ENCODE data around the gene ARHGEF10L.
"Not testable (repeated sequence)": the region's sequence is repeated elsewhere in the genome, so short reads cannot be mapped to it uniquely, and the experiment has no call there.

ARHGEF10L gene

DNA sequence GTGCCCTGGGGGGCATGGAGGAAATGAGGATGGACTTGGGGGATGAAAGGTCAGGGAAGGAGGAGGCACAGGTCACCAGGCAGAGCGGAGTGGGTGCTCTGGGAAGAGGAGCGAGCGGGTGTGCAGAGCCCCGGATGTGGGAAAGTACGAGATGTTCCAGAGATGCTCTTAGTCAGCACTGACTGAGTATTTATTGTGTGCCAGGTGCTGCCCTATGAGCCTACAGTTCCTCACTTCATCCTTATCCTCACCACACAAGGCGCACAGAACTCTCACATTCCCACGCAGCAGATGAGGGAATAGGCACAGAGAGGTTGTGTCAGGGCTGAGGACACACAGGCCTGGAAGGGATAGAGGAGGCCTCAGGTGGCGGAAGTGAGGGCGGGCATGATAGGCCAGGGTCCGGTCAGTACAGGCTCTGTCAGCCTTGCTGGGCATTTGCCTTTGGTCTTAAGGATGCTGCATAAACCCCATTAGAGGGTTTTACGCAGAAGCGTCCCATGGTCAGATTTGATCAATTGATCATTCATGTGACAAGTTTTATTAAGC, 77.3 kb downstream of the ARHGEF10L start:
- no peak for DNase-seq

DNA sequence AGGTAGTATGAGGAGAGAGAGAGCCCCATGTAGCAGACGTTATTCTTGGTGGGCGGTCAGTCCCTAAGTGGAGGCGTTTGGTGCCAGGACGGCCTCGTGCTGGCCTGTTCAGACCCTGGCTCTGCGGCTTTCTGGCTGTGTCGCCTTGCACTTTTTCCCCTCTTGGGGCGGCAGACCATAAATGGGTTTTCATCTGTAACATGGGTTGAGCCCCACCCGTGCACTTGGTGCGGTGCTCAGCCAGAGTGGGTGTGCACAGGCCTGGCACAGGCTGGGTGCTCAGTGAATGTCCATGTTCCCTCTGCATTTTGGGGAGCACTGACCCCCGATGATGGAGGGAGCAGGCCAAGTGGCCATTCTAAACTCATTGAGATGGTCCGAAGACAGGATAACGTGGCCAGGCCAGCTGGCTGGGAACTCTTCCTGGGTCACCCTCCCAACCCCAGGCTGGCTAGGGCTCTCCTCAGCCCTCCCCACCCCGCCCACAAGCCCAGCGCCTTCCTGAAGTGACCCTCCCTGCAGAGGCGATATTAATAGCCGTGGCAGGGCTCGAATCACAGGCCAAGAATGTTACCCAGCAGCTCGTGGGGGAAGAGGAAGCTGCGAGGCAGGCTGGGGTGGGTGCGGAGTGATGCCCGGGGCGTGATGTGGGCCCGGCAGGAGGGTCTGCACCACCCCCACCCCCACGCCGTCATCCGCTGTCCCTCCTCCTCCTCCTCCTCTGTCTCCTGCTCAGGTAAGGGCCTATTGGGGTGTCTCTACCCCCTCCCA, 78.5 kb downstream of the ARHGEF10L start:
- DNase-seq, result peak; percentile 73 to 84

DNA sequence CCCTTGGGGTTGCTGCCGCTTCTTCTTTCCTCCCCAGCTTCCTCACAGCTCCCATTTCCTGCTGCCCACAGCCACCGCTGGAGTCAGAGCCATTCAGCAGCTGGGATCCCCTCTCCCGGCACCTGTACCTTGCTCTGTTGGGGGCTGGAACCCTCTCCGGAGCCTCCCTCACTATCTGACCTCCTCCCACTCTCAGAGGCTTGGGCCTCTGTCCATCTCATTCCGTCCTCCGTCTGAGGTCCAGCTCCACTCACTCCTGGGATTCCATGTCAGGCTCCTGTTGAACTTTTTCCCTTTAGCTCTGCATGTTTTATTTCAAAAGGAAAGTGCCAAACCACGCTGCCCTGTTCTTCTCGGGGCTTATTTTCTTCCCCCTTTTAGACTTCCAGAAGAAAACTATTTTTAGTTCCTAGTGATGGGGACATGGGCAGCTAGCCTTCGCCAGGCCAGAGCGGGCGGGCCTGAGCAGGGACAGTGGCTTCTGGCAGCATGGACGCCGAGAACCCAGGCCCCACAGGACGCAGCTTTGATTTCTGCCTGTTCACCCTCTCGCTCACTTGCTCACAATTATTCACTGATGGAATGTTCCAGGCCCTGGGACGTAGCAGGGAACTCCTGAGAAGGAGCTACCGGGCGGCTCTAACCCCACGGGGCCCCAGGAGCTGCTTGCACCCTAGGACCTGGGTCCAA, 79.2 kb downstream of the ARHGEF10L start:
- DNase-seq, result no peak

DNA sequence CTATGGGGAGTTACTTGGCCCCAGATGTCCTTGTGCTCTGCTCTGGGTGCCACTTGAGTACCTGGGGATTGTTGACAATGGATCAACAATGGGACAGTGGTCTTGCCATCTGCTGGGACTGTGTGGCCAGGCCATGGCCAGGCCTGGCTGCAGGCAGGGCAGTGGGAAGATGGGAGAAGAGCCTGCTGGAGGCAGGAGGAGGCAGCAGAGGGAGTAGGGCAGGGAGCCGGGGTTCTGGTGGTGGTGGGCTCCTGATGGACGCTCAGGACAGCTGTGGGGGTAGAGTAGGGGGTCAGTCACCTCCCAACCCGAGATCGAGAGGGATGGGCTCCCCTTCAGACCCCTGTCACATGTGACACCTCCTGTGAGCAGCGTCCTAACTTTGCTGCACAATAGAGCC, 81.0 kb downstream of the ARHGEF10L start:
- DNase-seq, result no peak

DNA sequence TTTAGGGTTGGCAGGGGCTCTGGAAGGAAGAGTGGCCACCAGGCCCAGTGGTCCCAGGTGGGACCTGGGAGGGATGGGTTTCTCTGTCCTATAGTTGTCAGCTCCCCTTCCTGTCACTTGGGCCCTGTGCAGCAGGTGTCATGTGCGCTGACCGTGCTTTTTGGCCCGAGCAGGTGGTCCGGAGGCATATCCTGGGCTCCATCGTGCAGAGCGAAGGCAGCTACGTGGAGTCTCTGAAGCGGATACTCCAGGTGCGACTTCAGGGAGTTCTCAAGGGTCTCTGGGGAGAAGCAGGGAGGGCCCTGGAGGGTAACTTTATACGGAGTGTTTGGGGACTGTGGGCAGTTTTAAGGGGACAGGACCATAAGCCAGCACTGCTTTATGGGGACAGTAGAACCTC, 82.2 kb downstream of the ARHGEF10L start:
- DNase-seq, result no peak

DNA sequence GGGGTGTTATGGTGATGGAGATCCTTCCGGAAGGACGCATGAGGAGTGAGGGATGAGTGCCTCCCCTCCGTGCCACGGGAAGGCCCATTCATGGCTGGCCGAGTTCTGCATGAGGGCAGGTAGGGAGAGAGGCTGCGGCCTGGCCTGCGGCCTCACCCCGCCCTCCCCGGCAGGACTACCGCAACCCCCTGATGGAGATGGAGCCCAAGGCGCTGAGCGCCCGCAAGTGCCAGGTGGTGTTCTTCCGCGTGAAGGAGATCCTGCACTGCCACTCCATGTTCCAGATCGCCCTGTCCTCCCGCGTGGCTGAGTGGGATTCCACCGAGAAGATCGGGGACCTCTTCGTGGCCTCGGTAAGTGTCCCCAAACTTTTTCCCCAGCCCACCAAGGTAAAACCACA, 83.3 kb downstream of the ARHGEF10L start:
- DNase-seq, result no peak

DNA sequence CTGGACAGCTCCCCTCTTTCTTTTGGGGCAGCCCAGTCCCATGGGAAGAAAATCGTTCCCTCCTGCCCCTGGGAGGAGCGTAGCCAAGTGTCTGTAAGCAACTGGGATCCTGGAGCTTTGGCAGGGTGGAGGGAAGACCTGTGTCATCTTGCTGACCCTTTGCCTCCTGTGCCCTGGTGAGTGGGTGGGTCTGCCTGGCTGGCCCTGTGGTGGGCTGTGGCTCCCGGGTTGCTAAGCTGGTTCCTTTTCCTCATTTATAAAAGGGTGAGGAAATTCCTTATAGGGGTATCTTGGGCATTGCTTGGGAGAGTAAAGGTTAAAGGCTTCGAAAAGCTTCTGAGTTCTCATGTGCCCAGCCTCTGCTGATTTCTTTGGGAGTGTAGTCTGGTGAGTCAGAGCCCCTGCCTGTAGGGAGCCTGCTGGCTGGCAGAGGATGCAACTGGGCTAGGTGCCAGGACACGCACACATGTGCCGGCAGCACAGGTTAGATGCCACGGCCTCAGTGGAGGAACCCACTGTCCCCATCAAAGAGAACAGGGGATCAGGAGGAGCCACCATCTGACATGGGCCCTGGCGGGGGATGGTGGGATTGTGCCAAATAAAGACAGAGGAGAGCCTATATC, 85.2 kb downstream of the ARHGEF10L start:
- DNase-seq, result peak; percentile 79 to 80

DNA sequence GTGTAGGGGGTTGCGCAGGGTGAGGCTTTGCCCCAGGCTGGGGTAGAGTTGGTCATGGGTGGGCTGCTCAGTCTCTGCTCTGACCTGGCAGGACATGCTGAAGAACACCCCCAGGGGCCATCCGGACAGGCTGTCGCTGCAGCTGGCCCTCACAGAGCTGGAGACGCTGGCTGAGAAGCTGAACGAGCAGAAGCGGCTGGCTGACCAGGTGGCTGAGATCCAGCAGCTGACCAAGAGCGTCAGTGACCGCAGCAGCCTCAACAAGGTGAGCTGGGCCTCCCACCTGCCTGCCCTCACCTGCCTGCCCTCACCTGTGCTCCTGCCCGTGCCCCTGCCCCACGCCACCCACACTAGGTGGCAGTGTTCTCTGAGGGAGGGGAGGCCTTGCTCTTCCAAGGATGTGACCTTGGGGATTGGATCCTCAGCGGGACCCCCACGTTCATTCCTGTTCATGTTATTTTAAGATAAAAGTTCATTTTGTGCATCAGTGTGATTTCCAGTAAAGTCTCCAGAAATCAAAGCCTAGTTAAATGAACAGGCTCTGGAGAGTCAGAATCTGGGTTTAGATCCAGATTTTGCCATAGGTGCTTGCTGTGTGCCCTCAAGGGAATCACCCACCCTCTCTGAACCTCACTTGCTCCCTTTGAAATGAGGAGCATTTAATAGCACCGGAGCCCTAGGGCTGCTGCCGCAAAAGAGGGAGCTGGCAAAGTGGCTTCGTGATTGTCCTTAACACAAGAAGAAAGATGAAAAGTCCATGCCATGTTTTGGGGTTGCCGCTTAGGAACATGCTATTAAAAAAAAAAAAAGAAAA, 87.9 kb downstream of the ARHGEF10L start:
- DNase-seq, result no peak

DNA sequence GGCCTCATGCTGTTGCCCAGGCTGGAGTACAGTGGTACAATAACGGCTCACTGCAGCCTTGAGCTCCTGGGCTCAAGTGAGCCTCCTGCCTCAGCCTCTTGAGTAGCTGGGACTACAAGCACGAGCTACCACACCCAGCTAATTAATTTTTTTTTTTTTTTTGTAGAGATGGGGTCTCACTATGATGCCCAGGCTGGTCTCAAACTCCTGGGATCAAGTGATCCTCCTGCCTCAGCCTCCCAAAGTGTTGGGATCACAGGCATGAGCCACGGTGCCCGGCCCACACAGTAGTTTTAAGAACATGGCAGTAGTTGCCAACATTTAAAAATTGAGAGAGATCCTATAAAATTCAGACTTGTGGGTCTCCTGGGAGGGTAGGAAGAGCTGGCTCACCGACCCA, 89.5 kb downstream of the ARHGEF10L start:
- DNase-seq, result not testable (repeated sequence)

DNA sequence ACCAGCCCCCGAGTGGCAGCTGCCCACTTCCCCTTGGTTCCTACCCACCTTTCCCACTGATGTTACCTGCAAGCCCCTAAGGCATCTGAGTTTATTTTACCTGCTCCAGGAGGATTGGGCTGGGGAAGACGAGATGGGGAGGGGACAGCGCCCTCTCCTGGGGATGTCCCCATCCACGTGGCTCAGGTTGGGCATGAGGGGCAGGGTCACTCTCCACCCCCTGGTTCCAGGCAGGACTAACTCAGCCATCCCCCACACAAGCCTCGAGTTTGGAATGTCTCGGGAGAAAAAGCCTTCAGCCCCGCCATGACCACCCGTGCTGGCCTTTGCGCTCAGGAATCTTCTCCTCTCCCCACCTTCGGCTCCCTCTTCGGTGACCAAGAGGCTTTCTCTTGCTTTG, 90.0 kb downstream of the ARHGEF10L start:
- no peak for DNase-seq

DNA sequence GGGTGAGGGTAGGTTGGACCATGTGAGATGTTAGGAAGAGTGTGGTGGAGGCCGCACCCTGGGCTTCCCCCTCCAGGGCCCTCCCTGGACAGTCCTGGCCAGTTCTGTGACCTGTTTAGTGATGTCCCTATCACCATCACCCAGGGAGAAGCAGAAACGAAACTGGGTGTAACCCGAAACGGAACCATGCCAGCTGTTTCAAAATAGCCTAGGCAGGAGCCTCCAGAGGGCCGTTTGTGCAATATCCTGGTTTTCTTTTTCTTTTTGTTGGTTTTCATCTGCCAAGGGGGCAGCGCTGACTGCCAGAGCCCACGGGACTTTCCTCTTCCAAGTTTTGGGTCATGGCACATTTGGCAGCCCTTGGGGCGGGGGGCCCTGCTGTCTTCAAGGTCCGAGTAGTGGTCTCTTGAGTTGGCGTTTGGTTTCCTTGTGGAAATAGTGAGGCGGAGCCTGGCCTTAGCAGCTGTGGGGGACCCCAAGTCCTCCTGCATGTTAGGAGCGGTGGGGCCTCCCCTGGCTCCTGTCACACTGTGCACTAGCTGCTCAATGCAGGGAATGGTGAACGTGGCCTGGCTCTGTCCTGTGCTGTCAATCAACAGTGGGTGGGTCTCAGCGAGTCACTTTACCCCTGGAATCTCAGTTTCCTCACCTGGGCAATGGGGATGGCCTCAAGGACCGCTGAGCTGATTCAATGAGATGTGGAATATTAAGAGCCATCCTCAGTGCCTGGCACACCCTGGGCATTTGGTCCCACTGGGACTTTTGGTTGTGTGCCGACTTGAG, 90.7 kb downstream of the ARHGEF10L start:
- peak; percentile 96 to 98 for DNase-seq

DNA sequence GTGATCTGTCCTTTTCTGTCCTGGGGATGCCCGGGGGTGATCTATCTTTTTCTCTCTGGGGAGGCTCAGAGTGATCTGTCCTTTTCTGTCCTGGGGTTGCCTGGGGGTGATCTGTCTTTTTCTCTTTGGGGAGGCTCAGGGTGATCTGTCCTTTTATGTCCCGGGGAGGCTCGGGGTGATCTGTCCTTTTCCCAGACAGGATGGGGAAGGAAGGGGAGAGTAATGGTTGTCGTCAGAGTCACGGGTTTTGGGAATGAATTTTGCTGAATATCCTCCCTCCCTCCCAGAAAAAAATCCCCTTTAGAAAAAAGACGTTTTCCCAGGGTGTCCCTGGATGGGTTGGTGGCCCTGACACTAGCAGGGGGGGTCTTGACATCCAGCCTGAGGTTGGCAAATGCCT, 91.5 kb downstream of the ARHGEF10L start:
- DNase-seq, result peak in 1 of 2 donors; percentile 39

DNA sequence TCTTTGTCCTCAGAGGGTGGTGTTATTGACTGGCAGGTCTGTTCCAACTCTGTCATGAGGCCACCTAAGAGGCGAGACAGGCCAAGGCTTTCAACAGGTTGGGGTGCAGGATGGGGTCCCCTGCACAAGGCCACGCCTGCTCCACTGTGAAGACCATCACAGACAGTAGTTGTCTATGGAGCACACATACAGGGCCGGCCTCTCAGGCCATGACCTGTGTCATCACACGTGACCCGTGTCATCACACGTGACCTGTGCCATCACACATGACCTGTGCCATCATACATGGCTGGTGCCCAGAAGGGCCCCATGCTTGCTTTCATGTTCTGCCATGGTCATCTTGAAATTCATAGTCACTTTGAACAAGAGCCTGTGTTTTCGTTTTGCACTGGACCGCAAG, 91.9 kb downstream of the ARHGEF10L start:
- DNase-seq, result peak in 1 of 2 donors; percentile 37

DNA sequence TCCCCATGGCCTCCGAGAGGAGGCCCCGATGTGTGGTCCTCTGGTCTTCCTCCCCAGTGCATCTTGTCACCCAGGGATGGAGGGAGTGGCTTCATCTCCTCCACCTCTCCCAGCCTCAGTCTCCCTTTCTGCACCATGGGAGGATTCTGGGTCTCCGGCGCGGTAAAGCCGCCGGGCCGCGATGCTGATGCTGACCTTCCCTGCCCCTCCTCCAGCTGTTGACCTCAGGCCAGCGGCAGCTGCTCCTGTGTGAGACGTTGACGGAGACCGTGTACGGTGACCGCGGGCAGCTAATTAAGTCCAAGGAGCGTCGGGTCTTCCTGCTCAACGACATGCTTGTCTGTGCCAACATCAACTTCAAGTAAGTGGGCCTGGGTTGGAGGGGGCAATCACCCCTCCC, 92.6 kb downstream of the ARHGEF10L start:
- no peak for DNase-seq

DNA sequence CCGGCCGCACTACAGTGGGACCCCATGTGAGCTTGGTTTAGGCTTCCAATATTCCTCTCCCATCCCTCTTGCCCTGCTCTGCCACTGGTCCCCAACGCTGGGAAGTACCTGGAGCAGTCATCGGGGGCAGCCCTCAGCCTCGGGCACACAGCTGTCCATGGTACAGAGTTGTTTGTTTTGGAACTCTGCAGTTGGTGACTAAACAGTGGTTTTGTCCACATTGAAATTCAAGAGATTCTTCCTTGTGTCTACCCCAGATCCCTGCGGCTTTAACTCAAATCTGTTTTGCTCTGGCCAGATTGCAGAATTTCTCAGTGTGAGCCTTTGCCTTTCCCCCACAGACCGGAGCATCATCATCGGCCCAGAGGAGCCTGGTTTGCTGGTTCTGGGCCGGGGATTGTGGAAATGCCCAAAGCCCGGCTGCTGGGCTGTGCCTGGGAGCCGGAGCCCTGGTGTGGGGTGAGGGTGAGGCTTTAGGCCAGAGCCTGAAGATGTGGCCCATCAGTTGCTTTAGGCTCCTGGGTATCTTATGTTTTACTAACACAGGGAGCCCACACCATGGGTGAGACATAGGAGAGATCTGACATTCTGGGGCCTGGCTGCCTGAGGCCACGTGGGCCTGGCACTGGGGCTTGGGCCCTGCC, 93.2 kb downstream of the ARHGEF10L start:
- no peak for DNase-seq

DNA sequence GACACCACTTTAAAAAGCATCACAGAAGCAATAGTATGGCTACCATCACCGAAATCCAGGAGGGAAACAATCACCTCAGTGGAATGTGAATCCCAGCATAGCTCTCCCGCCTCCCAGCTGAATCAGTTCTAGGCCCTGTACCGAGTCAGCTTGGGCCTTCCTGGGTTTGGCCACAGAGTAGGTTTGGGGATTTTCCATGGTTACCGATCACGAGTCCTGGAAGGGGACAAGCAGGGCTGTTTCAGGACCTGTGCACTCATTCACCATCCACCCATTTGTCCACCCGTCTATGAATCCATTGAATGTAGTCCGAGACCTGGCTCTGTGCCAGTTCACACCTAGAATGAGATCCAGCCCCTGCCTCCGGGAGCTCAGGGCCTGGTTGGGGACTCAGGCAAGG, 94.2 kb downstream of the ARHGEF10L start:
- DNase-seq, result no peak

DNA sequence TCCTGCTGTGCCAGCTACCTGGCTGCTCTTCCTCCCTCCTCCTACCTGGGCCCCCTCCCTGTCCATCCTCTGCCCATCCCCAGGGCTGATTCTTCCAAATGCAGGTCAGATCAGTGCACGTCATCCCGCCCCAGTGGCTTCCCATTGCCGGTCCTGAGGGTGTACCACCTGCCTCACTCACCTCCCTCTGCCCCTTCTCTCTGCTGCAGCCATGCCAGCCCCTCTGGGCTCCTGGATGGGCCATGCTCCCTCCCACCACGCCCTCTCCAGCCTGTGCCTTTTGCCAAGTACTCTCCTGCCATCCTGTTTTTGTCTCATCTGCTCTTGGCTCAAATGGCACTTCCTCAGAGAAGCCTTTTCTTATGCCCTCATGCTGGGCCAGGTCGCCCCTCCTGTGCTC, 95.8 kb downstream of the ARHGEF10L start:
- no peak for DNase-seq

DNA sequence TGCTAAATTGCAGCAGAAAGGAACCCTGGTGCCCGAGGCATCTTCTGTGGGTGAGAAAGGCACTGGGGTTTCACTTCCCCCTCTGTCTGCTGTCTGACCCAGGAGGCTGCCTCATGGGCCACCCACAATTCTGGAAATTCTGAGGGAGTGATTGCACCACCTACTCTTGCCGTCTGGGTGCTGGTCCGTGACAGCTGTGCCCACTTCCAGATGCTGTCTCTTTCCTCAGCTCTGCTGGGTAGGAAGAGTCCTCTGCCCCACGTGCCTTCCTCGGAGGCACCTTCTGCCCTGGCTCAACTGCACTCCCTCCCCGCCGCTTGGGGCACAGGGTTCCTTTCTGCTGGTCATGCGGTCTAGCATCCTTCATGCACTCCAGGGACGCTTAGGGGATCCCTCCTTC, 96.3 kb downstream of the ARHGEF10L start:
- DNase-seq, result peak; percentile 98 to 99

DNA sequence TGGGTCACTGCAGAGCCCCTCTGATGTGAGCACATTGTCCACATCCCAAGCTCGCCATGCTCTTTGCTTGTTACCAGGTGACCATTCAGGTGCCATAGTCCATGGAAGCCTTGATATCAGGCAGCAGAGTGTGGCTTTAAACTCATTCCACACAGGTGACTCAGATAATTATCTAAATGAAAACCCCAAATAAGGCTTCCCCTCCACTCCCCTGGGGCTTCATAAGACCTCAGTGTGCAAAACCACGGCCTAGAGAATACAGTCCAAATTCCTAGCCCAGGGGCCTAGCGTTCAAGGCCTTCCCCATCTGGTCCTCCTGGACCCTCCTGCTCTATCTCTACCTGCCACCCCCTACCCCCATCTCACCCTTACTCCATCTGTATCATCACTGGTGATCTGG, 97.1 kb downstream of the ARHGEF10L start:
- DNase-seq, result no peak

DNA sequence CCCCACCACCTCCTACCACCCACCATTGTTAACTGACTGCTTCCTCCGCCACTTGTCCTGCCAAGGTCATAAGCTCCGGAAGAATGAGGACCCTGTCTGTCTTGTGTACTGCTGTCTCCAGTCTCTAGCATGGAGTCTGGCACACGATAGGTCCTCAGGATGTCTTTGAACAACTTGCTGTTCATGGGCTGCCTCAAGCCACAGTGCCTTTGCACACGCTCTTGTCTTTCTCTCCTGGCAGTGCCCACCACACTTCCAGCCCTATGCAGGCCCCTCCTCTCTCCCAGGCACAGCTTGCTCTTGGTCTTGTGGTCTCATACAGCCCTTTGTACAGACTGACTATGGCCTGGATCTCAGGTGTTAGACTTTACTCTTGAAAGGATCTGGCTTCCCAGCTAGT, 97.6 kb downstream of the ARHGEF10L start:
- no peak for DNase-seq

DNA sequence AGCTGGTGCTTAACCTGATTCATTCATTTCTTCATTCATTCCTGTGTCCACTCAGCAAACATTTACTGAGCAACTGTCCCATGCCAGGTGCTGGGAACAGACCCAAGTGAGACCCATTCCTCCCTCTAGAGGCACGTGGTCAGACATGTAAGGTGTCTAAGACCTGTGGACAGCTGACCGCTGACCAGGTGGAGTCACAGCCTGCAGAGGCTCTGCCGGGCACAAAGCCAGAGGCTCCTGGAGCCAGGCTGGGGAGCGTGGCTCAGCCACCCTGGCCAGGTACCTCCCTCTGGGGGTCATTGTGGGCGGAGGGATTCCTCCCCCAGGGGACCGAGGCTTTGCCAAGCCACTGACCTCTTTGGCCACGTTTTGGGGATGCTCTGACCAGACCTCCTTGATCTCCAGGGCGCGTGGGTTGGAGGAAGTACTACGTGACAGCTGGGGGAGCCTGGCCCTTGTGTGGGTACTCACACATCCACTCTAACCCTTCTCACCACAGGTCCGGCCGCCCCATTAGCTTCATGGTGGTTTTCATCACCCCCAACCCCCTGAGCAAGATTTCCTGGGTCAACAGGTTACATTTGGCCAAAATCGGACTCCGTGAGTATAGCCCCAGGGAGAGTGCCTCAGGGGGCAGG, 100.3 kb downstream of the ARHGEF10L start:
- DNase-seq, result peak; percentile 46 to 73

Measured in inflammatory macrophage (primary cell).